Measurements from ENCODE around the gene UGT2A3. TPM values are rescaled to one million over a fixed set of nuclear protein-coding genes. Genes with fewer than 3 reads are reported as not detected.

The UGT2A3 gene
- polyA plus RNA-seq, 1 donor: not detected

DNA sequence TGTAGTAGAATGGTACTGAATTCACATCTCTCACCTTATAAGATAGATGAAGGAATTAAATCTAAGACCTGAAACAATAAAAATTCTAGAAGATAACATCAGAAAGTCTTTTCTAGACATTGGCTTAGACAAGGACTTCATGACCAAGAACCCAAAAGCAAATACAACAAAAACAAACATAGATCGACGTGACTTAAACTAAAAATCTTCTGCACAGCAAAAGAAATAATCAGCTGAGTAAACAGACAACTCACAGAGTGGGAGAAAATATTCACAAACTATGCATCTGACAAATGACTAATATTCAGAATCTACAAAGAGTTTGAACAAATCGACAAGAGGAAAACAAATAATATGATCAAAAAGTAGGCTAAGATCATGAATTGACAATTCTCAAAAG lies 38.8 kb downstream of the UGT2A3 start:
- DNase-seq (ENCODE audit: low read depth): no peak

DNA sequence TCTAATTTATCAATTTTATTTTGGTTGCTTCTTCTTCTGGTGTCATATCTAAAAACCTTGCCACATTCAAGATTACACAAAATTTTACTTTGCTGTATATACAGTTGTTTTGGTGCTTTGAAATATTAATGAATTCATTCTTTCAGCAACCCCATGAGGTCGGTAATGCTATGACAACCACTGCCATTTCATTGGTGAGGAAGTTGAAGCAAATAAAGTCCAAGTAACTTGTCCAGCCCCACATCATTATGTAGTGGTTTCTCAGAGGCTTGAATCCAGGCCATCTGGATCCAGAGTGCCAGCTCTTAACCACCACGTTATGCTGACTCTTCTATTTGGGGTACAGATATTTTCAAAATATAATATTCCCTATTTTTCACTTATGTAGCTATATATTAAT lies 42.2 kb downstream of the UGT2A3 start:
- DNase-seq (ENCODE audit: low read depth): no peak

DNA sequence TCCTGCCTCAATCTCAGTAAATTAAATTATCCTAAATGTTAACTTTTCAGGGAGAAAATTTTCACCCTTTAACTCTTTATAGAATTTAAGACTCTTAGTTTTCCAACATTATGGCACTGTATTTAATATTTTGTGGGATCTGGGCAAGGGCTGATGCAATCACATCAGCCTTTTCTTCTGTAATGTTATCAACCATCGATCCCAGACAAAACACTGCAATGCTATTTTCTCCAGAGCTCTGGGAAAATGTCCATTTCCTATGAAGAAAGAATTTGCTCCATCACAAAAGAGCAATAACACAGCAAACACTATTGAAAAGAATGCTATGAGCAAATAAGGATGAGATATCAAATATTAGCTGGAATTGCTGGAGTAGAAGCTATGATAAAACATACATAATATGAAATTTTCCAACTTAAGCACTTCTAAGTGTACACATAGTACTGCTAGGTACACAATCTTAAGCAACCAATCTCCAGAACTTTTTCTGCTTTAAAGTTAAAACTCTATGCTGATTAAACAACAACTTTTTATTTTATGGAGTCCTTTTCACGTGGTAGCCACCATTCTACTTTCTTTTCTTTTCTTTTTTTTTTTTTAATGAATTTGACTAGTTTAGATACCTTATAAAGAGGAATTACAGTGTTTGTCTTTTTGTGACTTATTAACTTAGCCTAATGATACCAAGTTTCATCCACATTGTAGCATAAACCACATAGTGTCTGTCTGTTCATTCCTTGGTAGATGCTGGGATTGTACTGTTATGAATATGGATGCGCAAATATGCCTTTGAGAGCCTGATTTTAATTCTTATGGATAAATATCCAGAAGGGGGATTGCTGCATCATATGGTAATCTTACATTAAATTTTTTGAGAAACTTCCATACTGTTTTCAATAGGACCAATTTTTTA lies 43.6 kb downstream of the UGT2A3 start:
- DNase-seq (ENCODE audit: low read depth): no peak

- no peak for DNase-seq (ENCODE audit: low read depth)
Observed at GRCh38 chr4:68907245-68907644, 44.4 kb downstream of the UGT2A3 start.

DNA sequence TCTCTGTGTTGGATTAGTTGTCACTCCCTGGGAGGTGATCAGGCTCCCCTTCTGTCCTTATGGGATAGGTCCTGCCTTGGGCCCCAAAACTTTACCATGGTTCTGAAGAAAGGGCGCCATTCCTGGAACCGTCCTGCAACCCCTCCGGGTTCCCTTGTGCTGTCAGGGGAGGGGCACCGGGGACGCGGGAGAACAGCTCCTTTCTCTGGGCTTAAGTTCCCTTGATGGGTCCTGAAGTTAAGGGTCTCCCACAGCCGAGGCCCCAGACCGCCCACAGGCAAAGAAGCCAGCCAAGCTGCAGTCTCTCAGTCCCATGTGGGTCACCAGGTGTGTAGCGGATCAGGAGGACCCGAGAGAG lies 44.8 kb downstream of the UGT2A3 start:
- no peak for DNase-seq (ENCODE audit: low read depth)

DNA sequence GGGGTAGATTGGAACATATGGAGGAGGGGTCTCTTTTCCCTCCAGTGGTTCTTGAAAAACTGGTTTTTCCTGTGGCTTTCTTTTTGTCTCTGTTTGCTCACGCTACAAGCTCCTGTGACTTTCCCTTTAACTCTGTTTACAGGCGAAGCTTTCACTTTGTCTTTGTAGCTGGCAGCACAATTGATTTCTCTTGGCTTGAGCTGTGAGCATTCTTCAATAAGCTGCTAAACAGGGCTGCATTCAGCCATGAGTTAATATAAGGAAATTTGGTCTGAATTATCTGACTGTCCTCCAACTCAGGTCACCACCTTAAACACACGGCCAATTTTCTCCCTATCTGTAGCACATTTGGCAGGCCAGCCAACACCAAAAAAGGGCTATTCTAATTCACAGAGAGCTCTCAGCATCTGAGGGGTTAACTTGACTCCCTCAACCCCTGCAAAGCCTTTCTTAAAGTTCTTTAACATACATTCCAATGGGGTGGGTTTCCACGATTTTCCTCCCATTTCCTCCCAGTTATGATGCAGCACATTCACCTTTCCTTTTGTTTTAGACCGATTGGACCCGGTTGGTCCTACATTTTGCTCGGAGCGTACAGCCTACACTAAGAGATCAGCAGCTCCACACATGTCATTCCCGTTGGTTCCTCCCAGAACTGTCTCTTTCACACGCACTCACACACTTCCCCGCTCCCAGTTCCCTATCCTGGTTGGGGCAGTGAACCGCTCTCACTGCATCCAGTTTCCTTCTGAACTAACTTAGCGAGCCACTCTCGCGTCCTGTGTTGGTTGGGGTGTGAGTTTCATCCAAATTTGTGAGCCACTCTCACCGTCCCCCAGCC lies 45.4 kb downstream of the UGT2A3 start:
- DNase-seq (ENCODE audit: low read depth): no peak

DNA sequence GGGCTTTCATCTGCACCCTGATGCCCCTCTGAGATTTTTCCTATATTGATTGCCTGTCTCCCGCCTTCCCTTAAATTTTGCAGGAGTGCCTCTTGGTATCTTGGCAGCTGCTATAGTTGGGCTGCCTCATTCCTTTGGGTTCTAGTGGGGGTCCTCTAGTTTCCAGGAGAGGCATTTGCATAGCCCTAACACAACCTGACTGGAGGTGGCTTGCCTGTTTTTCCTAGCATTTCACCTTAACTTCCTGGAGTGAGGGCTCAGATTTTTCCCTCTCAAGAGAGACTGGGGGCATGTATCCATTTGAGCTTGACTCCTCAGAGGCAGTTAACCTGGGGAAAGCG lies 46.0 kb downstream of the UGT2A3 start:
- no peak for DNase-seq (ENCODE audit: low read depth)

DNA sequence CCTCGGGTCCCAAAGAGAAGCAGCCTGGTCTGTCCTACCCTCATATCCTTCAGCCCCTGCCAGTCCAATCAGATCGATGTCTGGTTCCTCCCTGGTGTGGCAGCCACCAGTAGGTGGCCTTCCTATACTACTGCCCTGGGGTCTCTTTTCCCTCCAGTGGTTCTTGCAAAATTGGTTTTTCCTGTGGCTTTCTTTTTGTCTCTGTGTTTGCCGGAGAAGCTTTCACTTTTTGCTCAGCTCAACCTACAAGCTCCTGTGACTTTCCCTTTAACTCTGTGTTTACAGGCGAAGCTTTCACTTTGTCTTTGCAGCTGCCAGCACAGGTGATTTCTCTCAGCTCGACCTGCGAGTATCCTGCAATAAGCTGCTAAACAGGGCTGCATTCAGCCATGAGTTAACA lies 46.8 kb downstream of the UGT2A3 start:
- DNase-seq (ENCODE audit: low read depth): no peak

DNA sequence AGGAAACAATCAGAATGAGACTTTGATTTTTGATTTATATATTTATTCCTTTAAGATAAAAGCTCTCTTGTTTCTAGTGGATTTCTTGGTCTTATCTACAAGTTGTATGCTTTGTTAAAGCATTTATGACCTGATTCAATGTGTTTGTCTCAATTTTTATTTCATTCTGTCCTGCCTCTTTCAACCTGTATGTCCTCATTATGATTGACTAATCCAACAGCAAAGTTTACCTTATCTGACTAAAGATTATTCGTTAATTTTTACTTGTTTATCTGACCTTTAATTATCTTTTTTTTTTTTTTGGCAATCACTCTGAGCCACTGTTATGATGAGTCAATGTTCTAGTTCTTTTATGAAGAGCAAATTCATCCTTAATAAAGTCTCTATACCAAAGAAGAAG lies 54.9 kb downstream of the UGT2A3 start:
- no peak for DNase-seq (ENCODE audit: low read depth)

- no peak for DNase-seq (ENCODE audit: low read depth)
Observed at GRCh38 chr4:68895561-68896198, 55.9 kb downstream of the UGT2A3 start.

DNA sequence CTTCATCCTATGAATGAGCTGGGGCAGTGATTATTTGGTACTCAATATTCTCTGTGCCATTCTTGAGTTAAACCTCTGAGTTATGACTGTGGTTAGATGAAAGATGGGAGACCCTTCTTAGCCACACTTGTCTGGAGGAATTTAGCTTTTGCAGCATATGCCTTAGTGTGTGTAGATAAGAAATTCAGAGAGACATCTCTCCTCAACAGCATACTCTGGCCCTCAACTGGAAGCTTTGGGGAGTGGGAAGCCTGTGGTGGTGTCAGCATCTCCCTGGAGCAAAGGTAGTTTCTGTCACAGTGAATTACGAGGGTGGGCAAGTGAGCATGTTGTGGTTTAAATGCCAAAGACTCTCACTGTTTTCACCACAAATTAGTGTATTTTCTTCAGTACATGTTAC lies 58.7 kb downstream of the UGT2A3 start:
- no peak for DNase-seq (ENCODE audit: low read depth)

DNA sequence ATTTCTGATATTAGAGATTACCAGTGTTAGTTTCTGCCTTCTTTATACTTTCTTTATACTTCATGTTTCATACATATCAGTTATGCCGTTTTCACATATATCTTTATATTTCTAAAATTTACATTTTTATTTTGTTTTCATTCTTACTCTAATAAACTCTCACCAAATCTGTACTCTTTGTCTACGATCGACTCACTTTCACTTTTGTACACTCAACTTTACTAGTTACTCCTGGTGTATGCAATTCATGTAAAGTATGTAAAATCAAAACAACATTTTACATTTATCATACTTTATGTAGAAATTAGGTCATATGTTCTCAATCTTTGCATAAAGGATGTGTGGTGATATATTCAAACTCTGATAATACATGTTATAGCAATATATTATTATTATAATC lies 59.9 kb downstream of the UGT2A3 start:
- no peak for DNase-seq (ENCODE audit: low read depth)

DNA sequence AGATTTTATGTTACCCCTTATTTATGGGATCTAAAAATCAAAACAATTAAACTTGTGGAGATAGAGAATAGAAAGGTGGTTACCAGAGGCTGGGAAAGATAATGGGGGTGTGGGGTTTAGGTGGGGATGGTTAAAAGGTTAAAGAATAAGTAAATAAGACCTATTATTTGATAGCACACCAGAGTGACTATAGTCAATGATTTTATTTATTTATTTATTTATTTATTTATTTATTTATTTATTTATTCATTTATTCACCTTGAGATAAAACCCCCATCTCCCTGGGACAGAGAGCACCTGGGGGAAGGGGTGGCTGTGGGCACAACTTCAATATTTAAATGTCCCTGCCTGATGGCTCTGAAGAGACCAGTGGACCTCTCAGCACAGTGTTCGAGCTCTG lies 66.1 kb downstream of the UGT2A3 start:
- DNase-seq (ENCODE audit: low read depth): no peak

GRCh38 chr4:68883870-68884269 lies 67.7 kb downstream of the UGT2A3 start:
- DNase-seq (ENCODE audit: low read depth): no peak

Other genes starting within 250 kb of the UGT2A3 start
- not detected for gene UGT2B10, start 135.8 kb downstream of the UGT2A3 start, polyA plus RNA-seq (ENCODE audit: insufficient read length)
- 0.19 TPM for gene UGT2B7, start 144.7 kb upstream of the UGT2A3 start, polyA plus RNA-seq (ENCODE audit: insufficient read length)